Activated naive CD4-positive, alpha-beta T cell treated with anti-CD3 and anti-CD28 coated beads, Interleukin-2, amount 10 ng/mL, durations not matched to agents 5 hours and 36 hours (primary cell): Measurements from ENCODE around the gene ZFP14. TPM values are rescaled to one million over a fixed set of nuclear protein-coding genes. Genes with fewer than 3 reads are reported as not detected.

Source experiments
- total RNA-seq, 2 experiments: library from RNA; stranded (reverse); gene quantifications; one replicate each; pipeline ENCODE4 v1.2.3, GENCODE V29; 2021

ZFP14 gene
- 1 to 10 TPM; 6.6 to 7.6 TPM for total RNA-seq

DNA sequence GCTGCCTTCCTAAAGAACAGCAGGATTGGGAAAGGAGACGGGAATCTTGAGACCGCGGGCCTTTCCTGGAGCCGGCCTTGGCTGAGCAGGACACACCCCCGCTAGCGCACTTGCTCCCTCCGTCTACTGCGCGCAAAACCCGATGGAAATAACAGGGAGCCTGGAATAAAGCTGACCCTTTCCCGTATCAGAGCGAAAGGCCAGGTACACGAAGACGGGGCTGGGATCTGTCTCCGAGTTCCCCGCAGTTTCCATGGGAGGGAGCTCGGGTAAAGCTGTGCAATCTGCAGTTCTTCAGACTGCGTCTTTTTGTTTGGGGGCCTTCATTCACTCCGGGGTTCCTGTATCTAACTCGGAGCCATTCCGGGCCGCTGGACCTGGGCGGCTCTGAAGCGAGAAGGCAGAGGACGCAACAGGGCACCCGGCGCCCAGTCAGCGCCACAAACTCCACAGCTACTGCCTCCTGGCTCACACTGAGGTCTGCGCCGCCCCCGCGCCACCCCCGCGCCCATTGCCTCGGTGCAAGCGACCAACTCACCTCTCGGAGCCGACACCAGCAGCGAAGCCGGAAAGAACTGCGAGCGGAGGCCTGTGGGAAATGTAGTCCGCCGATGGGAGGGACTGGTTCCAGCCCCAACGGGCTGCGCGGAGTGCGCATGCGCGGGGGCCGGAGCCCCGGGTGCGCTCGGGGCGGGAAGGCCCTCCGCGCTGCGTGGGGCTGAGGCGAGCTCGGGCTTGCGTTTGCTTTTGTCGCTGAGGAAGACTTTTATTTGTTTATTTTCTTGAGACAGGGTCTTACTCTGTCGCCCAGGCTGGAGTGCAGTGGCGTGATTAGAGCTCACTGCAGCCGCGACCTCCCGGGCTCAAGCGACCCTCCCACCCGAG, at the start of gene ZFP14:
Gene ZFP14, minus strand, starts transcription at position 577 of the 885 bp plus-strand sequence. CDS start 11,309 bp downstream, outside the sequence.

GRCh38 chr19:36418287-36419001, 39.4 kb upstream of the ZFP14 start, which contains the start of gene ZFP82:
ZFP82 (minus strand) TSS chr19:36418644; CDS start chr19:36409789, 8,855 bp downstream.

Other genes with a start within 250 kb of the ZFP14 start
- gene CAPNS1, start 239.1 kb downstream of the ZFP14 start, total RNA-seq = 100 to 1,000 TPM; 423 to 425 TPM
- not detected for gene COX7A1, start 226.8 kb downstream of the ZFP14 start, total RNA-seq
- gene ZNF565, start 164.5 kb downstream of the ZFP14 start, total RNA-seq = 1 to 10 TPM; 3.8 to 4.5 TPM
- 10 to 100 TPM; 63.6 to 66.9 TPM for gene ZNF146, start 164.1 kb downstream of the ZFP14 start, total RNA-seq
- 1 to 10 TPM; 4.2 to 4.3 TPM for gene ZFP82, start 39.4 kb upstream of the ZFP14 start, total RNA-seq
- 10 to 100 TPM; 10.5 to 11.2 TPM for gene ZNF566, start 110.4 kb upstream of the ZFP14 start, total RNA-seq
- 1 to 10 TPM; 9.7 to 10.0 TPM for gene ZNF260, start 149.1 kb upstream of the ZFP14 start, total RNA-seq
- 10 to 100 TPM; 17.6 to 20.6 TPM for gene ZNF529, start 194.1 kb upstream of the ZFP14 start, total RNA-seq
- gene ZNF382, start 226.1 kb upstream of the ZFP14 start, total RNA-seq = 10 to 100 TPM; 11.1 to 13.5 TPM